Right renal pelvis (tissue), 4 donors: ENCODE results near the gene NUMB. TPM values are rescaled to one million over a fixed set of nuclear protein-coding genes. Genes with fewer than 3 reads are reported as not detected.

Experiments
- DNase-seq, 4 donors: peaks; one replicate each; pipeline ENCODE4 v3.0.0-alpha.2; 2013; ENCODE audit warnings: low read depth in 4 of 4, low spot score in 3 of 4, missing footprints in 1 of 4
- polyA plus RNA-seq, 4 donors: library from polyadenylated mRNA; unstranded; fragments of 120-200 nt; gene quantifications; one replicate each; pipeline ENCODE4 v1.2.1, GENCODE V29; 2013; ENCODE audit not compliant: insufficient read length in 4 of 4

The NUMB gene
- polyA plus RNA-seq, 4 donors = 76.7 to 99.4 (median 81.0) TPM

DNA sequence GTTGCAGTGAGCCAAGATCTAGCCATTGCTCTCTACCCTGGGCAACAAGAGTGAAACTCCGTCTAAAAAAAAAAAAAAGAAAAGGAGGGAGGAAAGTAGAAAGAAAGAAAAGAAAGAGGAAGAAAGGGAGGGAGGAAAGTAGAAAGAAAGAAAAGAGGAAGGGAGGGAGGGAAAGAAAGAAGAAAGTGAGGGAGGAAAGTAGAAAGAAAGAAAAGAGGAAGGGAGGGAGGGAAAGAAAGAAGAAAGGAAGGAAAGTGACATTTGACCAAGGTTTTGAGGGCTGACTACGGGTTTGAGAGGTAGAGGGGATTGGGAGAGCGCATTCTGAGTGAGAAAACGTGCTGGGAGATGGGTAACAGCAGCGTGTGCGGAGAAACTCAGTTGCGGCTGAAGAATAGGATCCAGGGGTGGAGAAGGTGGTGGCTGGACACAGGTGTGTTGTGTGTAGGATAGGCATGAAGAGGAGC, 221.6 kb downstream of the NUMB start:
- DNase-seq = no peak

DNA sequence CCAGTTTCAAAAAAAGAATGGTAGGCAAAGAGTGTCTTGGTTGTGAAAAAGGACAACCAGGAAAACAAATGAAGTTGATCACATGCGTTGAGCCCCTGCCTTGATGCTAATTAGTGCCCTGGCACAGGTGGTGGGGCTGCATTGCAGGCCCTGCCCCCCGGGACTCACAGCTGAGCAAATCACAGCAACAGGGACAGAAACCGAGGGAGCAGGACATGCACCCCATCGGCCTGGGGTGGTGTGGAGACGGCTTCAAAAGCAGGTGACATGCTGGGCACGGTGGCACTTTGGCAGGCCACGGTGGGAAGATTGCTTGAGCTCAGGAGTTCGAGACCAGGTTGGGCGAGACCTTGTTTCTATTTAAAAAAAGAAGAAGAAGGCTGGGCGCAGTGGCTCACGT, 222.2 kb downstream of the NUMB start:
- DNase-seq = no peak

DNA sequence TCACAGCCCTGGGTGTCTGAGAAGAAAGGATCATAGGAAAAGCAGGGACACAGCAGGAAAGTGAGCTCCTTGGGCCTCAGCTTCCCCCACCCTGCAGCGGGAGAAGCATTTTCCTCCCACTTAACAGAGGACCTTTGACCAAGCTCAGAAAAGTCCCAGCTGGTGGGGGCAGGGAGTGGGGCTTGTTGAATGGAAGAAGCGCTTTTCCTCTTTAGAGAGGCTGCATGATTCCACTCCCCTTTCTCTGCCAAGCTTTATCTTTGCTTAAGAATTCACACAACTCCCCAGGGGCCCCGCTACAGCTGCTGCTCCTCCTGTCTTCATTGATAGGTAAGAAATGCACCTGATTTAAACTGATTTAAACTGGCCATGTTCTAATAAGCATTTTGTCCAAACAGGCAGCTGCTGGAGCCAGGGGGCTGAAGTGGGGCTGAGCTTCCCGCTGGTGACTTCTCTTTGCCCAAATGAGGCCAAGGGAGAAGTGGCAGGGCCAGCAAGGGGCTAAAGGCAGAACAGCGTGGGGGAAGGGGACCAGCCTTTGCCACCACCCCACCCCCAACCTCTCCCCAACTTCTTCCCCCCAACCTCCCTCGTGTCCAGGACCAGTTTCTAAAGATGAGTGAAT, 222.7 kb downstream of the NUMB start:
- peak in 2 of 4 donors; percentile 73 to 74 for DNase-seq

DNA sequence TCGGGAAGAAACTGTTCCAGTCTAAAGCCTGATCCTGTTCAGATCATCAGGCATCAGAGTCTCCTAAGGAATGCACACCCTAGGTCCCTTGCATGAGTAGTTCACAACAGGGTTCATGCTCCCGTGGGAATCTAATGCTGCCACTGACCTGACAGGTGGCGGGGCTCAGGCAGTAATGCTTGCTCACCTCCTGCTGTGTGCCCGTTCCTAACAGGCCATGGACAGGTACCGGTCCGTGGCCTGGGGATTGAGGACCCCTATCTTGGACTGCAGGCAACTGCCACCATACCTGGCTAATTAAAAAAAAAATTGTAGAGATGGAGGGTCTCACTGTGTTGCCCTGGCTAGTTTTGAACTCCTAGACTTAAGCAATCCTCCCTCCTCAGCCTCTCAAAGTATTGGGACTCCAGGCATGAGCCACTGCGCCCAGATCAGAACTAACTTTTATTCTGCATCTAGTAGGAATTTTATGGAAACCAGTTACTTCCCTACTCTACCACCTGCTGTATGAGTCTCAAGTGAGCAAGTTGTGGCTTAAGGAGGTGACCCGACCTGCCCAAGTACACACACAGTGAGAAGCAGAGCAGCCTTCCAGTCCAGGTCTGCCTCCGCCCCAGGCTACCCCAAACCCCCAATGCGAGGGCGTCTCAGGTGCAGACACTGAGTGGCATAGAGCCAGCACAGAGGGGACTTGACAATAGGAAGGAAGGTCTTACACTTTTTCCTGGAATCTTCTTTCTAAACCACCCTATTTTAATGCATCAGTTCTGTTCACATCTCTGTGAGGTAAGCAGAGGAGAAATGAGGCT, 223.6 kb downstream of the NUMB start:
- DNase-seq = no peak

DNA sequence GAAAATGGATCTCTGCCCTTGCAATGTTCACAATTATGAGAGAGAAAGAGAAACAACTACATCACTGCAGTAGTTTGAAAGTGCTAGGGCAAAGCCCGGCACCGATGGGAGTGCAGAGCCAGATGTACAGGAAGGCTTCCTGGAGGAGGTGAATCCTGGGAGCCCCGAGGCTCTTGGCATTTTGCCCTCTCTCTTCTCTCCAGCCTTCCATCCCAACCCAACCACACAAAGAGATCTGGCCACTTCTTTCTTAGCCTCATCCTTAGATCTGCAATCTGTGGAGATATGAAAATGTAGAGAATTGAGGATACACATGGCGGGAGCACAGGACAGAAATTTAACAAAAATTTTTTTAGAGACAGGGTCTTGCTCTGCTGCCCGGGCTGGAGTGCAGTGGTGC, 224.3 kb downstream of the NUMB start:
- no peak for DNase-seq

DNA sequence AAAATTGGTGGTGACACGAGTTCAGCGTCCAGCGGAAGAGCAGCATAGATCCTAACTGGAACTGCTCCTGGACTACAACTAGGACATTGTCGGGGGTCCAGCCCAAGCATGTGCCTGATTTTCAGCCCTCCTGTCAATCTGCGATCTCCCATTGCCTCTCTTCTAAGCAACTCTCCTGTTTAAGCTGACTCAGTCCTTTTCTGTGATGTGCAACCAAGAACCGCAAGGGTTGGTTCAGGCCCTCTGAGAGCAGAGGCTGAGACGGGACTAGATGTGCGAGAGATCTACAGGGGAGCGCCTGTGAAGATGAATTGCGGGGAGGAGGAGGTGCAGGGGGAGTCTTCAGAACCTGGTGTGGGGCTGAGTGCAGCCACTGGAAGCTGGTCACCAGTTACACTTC, 224.8 kb downstream of the NUMB start:
- no peak for DNase-seq

DNA sequence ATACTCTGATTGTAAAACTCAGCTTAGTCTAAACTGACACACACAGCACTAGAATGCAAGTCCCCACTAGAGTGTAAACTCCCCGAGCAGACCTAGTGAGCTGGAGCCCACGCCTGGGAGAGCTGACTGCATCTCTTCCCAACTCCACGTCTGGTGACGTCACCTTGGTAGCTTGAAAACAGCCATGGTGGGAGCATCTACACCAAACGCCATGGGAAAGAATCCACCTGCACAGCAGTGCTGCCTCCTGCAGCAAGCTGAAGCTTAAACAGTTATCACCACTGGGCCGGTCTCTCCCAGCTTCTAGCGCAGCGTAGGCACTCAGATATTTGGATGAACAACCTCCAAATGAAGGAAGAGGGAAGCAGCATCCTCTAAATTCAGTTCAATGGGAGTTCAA, 225.4 kb downstream of the NUMB start:
- DNase-seq = no peak

DNA sequence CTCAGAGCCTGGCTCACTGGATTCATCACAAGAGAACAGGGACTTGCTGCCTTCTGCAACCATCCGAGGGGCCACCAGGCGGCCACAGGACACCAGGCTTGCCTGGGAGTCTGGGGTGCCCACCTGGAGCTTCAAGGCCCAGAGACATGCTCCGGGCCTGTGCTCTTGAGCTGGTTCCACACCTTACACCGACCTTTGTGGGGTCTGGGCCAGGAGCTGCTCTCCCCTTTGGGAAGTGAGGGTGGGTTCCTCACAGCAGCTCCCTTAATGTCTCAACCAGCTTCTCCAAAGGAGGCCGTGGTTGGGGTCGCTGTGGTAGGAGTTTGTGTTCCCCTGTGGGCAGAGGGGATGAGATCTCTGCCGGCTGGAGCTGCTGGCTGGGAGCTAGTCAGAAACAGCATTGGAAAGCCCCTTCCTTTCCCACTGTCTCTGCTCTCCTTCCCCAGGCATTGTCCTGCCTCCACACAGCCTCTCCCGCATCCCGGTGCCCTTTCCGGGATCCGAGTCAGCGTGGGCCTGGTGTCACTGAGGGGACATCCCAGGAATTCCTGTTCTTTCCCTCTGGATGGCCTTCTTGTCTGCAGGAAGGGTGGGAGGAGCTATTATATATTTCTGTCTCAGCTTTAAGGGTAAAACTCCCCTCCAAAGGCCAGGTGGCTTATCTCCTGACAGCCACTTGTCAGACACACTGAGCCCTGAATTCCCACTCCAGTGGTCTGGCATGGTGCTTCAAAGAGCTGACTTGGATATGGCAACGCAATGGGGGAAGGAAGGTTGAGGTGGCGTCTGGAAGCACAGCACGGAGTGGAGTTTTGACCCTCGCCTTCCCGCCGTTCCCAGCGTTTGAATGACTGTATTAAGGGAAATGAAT, 226.1 kb downstream of the NUMB start:
- DNase-seq = no peak

DNA sequence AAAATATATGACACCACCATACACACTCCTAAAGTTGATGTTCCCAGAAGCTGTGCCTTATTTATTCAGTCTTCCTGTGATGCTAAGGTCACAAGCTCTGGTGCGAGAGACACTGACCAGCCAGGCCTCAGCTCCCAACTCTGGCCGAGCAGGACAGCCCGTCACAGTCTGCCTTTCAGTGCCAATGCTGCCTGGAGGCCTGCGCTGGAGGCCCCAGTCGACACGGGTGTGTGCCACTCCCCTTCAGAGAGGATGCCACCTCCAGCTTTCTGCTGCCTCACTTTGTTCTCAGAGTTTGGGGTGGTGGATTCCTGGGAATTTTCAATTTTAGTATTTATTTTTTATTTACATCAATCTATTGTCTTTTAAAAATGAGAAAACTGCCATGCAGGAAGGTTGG, 228.3 kb downstream of the NUMB start:
- DNase-seq = no peak

DNA sequence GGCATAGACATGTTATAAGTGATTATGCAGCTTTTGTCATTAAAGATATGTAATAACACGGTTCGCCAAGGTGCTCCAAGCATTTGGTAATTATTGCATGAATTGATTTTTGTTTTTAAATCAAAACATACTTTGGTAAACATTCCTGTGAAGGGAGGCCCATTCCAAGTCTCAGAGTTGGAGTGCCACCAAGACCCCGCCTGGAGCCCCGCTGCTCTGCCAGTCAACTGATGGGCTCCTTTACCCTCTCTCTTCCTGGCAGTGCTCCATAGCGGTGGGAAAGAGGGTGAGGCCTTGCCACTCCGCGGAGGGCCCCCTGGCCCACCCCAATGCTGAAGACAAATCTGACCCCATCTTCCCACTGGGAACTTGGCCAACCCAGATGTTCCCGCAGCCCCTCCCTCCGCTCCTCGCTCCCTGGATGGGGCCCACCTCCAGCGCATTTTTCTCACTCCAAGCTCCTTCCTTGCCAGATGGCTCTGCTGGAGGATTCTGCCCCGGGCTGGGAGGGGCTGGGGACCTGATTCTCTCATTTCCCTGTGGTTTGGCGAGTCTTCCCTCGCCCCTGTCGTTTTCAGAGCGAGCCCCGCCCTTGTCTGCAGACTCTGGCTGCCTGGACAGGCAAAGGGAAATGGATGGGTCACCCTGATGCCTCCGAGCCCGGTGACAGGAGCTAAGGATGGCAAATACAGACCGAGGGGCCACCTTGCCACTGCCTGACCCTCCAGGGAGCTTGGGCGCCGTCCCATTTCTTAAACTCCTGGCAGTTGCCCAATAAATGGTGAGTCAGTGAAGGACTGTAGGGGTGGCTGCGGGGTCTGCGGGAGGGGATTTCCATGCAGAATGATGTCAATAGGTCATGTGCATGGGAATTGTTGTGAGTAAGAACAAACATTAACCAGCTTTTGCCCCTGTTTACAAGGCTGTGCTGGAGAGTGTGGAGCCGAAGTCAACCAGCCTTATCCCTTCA, 230.2 kb downstream of the NUMB start:
- no peak for DNase-seq

DNA sequence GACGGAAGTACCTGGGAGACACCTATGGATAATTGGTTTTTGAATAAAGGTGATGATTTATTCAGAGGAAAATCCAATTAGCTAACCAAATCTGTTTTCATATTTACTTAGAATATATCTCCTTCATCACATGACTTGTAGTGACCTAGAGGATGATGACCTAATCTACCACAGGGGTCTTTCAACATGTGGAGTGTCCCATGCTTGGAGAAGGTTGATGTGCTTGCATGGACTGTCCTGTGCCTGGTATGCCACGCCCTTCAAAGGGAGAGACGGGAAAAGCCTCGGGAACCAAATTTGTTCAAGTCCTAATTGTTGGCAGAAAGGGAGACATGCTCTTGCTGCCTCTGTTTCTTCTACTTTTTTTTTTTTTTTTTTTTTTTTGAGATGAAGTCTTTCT, 232.8 kb downstream of the NUMB start:
- no peak for DNase-seq

Other genes starting within 250 kb of the NUMB start
- gene PAPLN, start 221.0 kb downstream of the NUMB start, polyA plus RNA-seq = 10 to 100 TPM; 20.9 to 28.4 (median 24.3) TPM
- 10 to 100 TPM; 10.2 to 11.7 (median 11.0) TPM for gene RIOX1, start 32.4 kb upstream of the NUMB start, polyA plus RNA-seq
- 10 to 100 TPM in 2 of 4 donors, 1 to 10 TPM in 2; 6.3 to 13.1 (median 11.0) TPM for gene ACOT1, start 78.6 kb upstream of the NUMB start, polyA plus RNA-seq
- gene HEATR4, start 100.4 kb upstream of the NUMB start, polyA plus RNA-seq = 1 to 10 TPM in 2 of 4 donors, under 1 TPM in 2; 0.75 to 2.1 (median 1.5) TPM
- gene ACOT2, start 110.7 kb upstream of the NUMB start, polyA plus RNA-seq = 10 to 100 TPM; 56.2 to 74.6 (median 62.2) TPM
- gene ACOT4, start 133.3 kb upstream of the NUMB start, polyA plus RNA-seq = 1 to 10 TPM; 3.3 to 4.3 (median 3.6) TPM
- gene ACOT6, start 154.0 kb upstream of the NUMB start, polyA plus RNA-seq = under 1 TPM in 1 of 4 donors, not detected in 3; 0.30 TPM
- 10 to 100 TPM; 18.9 to 28.4 (median 25.1) TPM for gene DNAL1, start 186.4 kb upstream of the NUMB start, polyA plus RNA-seq